HCT116 (cell line): ENCODE data around the gene CHRNB1. TPM values are rescaled to one million over a fixed set of nuclear protein-coding genes. Genes with fewer than 3 reads are reported as not detected.

Experiments
- ATAC-seq: fragments of 200-7000 bp; cut with Tn5 transposase; 2 replicates; pipeline ENCODE4 v1.9.1; 2020; ENCODE audit warnings: mild to moderate bottlenecking, moderate library complexity
- BruUV-seq: library from RNA; stranded (reverse); fragments of 400-500 nt; replicated peaks from 2 replicates; lab custom pipeline; 2021; lab: Mats Ljungman, UMichigan
- CTCF ChIA-PET: fragments of 300-600 bp; sonication (Branson Sonifier 250); formaldehyde crosslinking; loops from one replicate; lab custom pipeline; 2021; ENCODE audit warnings: antibody characterized with exemption; lab: Charles Lee
- POLR2A ChIA-PET: fragments of 300-600, 350-600 bp; sonication (Branson Sonifier 250); formaldehyde crosslinking; loops from one replicate; lab custom pipeline; 2021; ENCODE audit warnings: antibody characterized with exemption; lab: Charles Lee
- RAD21 ChIA-PET, 2 experiments: fragments of 300-600 bp; sonication (Branson Sonifier 250); formaldehyde crosslinking; loops; one replicate each; lab custom pipeline; 2023; ENCODE audit warnings: low total read pairs in 2 of 2; ENCODE audit not compliant: uncharacterized antibody in 2 of 2, unreplicated experiment in 2 of 2, low non-redundant PET in 1 of 2; lab: Charles Lee
- DNase-seq: peaks from one replicate; pipeline ENCODE4 v3.0.0-alpha.2; 2010; ENCODE audit warnings: low read depth, low spot score
- H2AFZ ChIP-seq: fragments of 200-600 bp; shearing (Covaris generic), sonication (generic); 2 replicates; pipeline ENCODE4 v1.6.1; 2017; ENCODE audit warnings: low read depth, mixed run types, mixed read lengths, antibody characterized with exemption, low read length; ENCODE audit not compliant: poor library complexity, severe bottlenecking
- H3K27ac ChIP-seq: 2 replicates; pipeline ENCODE4 v1.5.1; 2012; ENCODE audit warnings: low read depth, low read length
- H3K27me3 ChIP-seq: fragments of 200-600 bp; sonication (generic); 2 replicates; pipeline ENCODE4 v1.6.1; 2016; ENCODE audit warnings: mixed run types, low read length, mixed read lengths; ENCODE audit not compliant: insufficient read depth
- H3K36me3 ChIP-seq, 2 experiments: fragments of 200-500 bp in 1 of 2; fragments of 200-600 bp in 1 of 2; sonication (Bioruptor generic) in 1 of 2; sonication (generic) in 1 of 2; 2 replicates each; pipeline versions ENCODE4 v1.5.1 to v1.6.1; 2014 to 2016; ENCODE audit warnings: low read length in 2 of 2, inconsistent platforms in 1 of 2, mixed read lengths in 1 of 2, mixed run types in 1 of 2; ENCODE audit not compliant: insufficient read depth in 2 of 2, control insufficient read depth in 1 of 2
- H3K4me1 ChIP-seq, 2 experiments: fragments of 200-600 bp in 1 of 2; sonication (generic) in 1 of 2; 2 replicates each; pipeline versions ENCODE4 v1.5.1 to v1.6.1; 2012 to 2017; ENCODE audit warnings: low read length in 2 of 2, inconsistent platforms in 1 of 2, mild to moderate bottlenecking in 1 of 2, mixed read lengths in 1 of 2, mixed run types in 1 of 2, moderate library complexity in 1 of 2; ENCODE audit not compliant: insufficient read depth in 2 of 2, control insufficient read depth in 1 of 2
- H3K4me2 ChIP-seq: fragments of 200-600 bp; sonication (generic); 2 replicates; pipeline ENCODE4 v1.6.1; 2017; ENCODE audit warnings: mixed run types, low read length, mixed read lengths
- H3K4me3 ChIP-seq, 2 experiments: fragments of 200-600 bp in 1 of 2; sonication (generic) in 1 of 2; replicated peaks in 1 of 2; 2 replicates each; pipeline ENCODE4 v1.5.1; 2011 to 2016; ENCODE audit warnings: low read length in 2 of 2, control low read depth in 1 of 2, low read depth in 1 of 2, mild to moderate bottlenecking in 1 of 2, mixed read lengths in 1 of 2, mixed run types in 1 of 2
- H3K79me2 ChIP-seq: fragments of 200-600 bp; sonication (generic); 2 replicates; pipeline ENCODE4 v1.6.1; 2017; ENCODE audit warnings: mild to moderate bottlenecking, mixed run types, low read length, moderate library complexity, mixed read lengths; ENCODE audit not compliant: insufficient read depth
- H3K9ac ChIP-seq: fragments of 200-600 bp; sonication (generic); 2 replicates; pipeline ENCODE4 v1.6.1; 2016; ENCODE audit warnings: low read length, mixed read lengths
- H3K9me2 ChIP-seq: fragments of 200-600 bp; sonication (generic), shearing (Covaris generic); 2 replicates; pipeline ENCODE4 v1.6.1; 2017; ENCODE audit warnings: mixed run types, mild to moderate bottlenecking, moderate library complexity; ENCODE audit not compliant: insufficient read depth
- H3K9me3 ChIP-seq, 2 experiments: fragments of 200-500 bp in 1 of 2; fragments of 200-600 bp in 1 of 2; sonication (Bioruptor generic) in 1 of 2; sonication (generic) in 1 of 2; 2 replicates each; pipeline ENCODE4 v1.6.1; 2014 to 2017; ENCODE audit warnings: low read length in 2 of 2, mixed read lengths in 2 of 2, inconsistent platforms in 1 of 2, low read depth in 1 of 2, mild to moderate bottlenecking in 1 of 2, mixed run types in 1 of 2, moderate library complexity in 1 of 2; ENCODE audit not compliant: control insufficient read depth in 1 of 2, insufficient read depth in 1 of 2
- H4K20me1 ChIP-seq: fragments of 200-600 bp; sonication (generic), shearing (Covaris generic); 2 replicates; pipeline ENCODE4 v1.6.1; 2017; ENCODE audit warnings: mixed run types, mild to moderate bottlenecking, moderate library complexity; ENCODE audit not compliant: insufficient read depth
- EGR1 ChIP-seq: IDR thresholded peaks from 2 replicates; pipeline ENCODE4 v1.6.1; 2012; ENCODE audit warnings: low read depth
- ELF1 ChIP-seq: IDR thresholded peaks from 2 replicates; pipeline ENCODE4 v1.6.1; 2012; ENCODE audit warnings: low read depth, borderline replicate concordance
- EZH2phosphoT487 ChIP-seq: fragments of 200-600 bp; IDR thresholded peaks from 2 replicates; pipeline ENCODE4 v1.6.1; 2018; ENCODE audit warnings: antibody characterized with exemption, borderline replicate concordance
- FOSL1 ChIP-seq: IDR thresholded peaks from 2 replicates; pipeline ENCODE4 v1.6.1; 2012; ENCODE audit warnings: low read depth
- MAX ChIP-seq: IDR thresholded peaks from 2 replicates; pipeline ENCODE4 v1.6.1; 2012
- POLR2A ChIP-seq: IDR thresholded peaks from 2 replicates; pipeline ENCODE4 v1.7.0; 2011; ENCODE audit warnings: borderline replicate concordance; ENCODE audit not compliant: insufficient read depth, insufficient read length; ENCODE audit errors: extremely low read depth
- POLR2AphosphoS5 ChIP-seq: IDR thresholded peaks from 2 replicates; pipeline ENCODE4 v1.6.1; 2011; ENCODE audit warnings: mild to moderate bottlenecking, low read depth, low read length, moderate library complexity
- RAD21 ChIP-seq: IDR thresholded peaks from 2 replicates; pipeline ENCODE4 v1.6.1; 2012; ENCODE audit warnings: low read depth, mild to moderate bottlenecking
- SIN3A ChIP-seq: IDR thresholded peaks from 2 replicates; pipeline ENCODE4 v1.6.1; 2012; ENCODE audit warnings: low read depth
- SP1 ChIP-seq: IDR thresholded peaks from 2 replicates; pipeline ENCODE4 v1.6.1; 2012; ENCODE audit warnings: low read depth
- YY1 ChIP-seq: IDR thresholded peaks from 2 replicates; pipeline ENCODE4 v1.6.1; 2011; ENCODE audit warnings: low read length, low read depth, moderate library complexity, mild to moderate bottlenecking; ENCODE audit not compliant: insufficient replicate concordance; ENCODE audit errors: extremely low read depth
- ZBTB33 ChIP-seq: IDR thresholded peaks from 2 replicates; pipeline ENCODE4 v1.6.1; 2011; ENCODE audit warnings: mild to moderate bottlenecking, low read length, moderate library complexity; ENCODE audit not compliant: insufficient replicate concordance; ENCODE audit errors: extremely low read depth
- ZFX ChIP-seq: fragments of 450-650 bp; IDR thresholded peaks from 2 replicates; pipeline ENCODE4 v1.6.1; 2017
- intact Hi-C: fragments of 100-400 bp; cut with micrococcal nuclease; formaldehyde crosslinking; loops from 2 replicates; pipeline ENCODE4 v1.10.0; 2022
- total RNA-seq: library from RNA; stranded (reverse); gene quantifications from one replicate; pipeline ENCODE4 v1.2.1, GENCODE V29; 2021; ENCODE audit not compliant: unreplicated experiment

CHRNB1 gene
- total RNA-seq, 1 experiment from 2014 or later: 10.4 TPM

GRCh38 chr17:7403977-7404736 is 40.7 kb upstream of the CHRNB1 start, which contains the start of gene TMEM256:
TSS of gene TMEM256 (minus strand) at chr17:7404097. CDS start at chr17:7404084, 13 bp downstream.
- intact Hi-C loops: loop anchor here (1.0 kb wide), 1 partner anchor 31 kb away; the partner anchor contains the start of gene TMEM102
- peak within 1 kb of the TSS; percentile 61 to 83 for H3K4me3 ChIP-seq
- peak within 1 kb of the TSS; percentile 84 for H3K9ac ChIP-seq
- TF ChIP-seq YY1: peak; percentile 86
- no peak for TF ChIP-seq RAD21
- TF ChIP-seq ELF1: no peak
- no peak for TF ChIP-seq ZFX
- TF ChIP-seq SP1: peak; percentile 93
- no peak for TF ChIP-seq EZH2phosphoT487
- no peak for TF ChIP-seq EGR1
- TF ChIP-seq FOSL1: no peak
- no peak for TF ChIP-seq ZBTB33
- peak; percentile 87 for TF ChIP-seq POLR2A
- TF ChIP-seq MAX: no peak; the same call in 1 of the 2 replicates
- 0 out of 2 replicates have a peak, but pooled peaks have one; percentile 47 for TF ChIP-seq SIN3A
- peak; percentile 94 for TF ChIP-seq POLR2AphosphoS5
- DNase-seq: peak; percentile 98
- no peaks in the 10 kb centered on the region for H3K9me2 ChIP-seq
- peaks cover 33 to 48% of the 10 kb centered on the region in 2 experiments for H3K4me1 ChIP-seq
- peak within 1 kb of the TSS; percentile 70 for H3K27ac ChIP-seq
- H3K79me2 ChIP-seq: peaks cover 8% of the 10 kb centered on the region
- BruUV-seq: no TSS peak
- no peaks in the 10 kb centered on the region for H3K27me3 ChIP-seq
- CTCF ChIA-PET: interaction anchor here (0.6 to 1.4 kb wide), 9 partner anchors 10 to 438 kb away, joined by 3 to 20 read pairs (median 4); partner anchors contain the start of genes PLSCR3, TMEM102, TMEM95 and TNK1
- no peak within 1 kb of the TSS for H2AFZ ChIP-seq
- peak; percentile 88 for ATAC-seq
- H3K36me3 ChIP-seq: no peaks in the 10 kb centered on the region; a peak in 1 of 4 replicates
- H3K4me2 ChIP-seq: peak within 1 kb of the TSS; percentile 81
- POLR2A ChIA-PET: interaction anchor here (0.6 to 2.3 kb wide), 32 partner anchors 9 to 453 kb away, joined by 3 to 33 read pairs (median 4); partner anchors contain the start of genes ACAP1, MPDU1, NAA38 and NEURL4
- no peaks in the 10 kb centered on the region for H4K20me1 ChIP-seq
- RAD21 ChIA-PET: interaction anchor here (0.5 to 1.3 kb wide), 4 partner anchors 10 to 123 kb away, joined by 3 read pairs; partner anchors contain the start of genes NEURL4 (in 1 of the 2), PLSCR3 (in 1 of the 2) and SLC2A4 (in 1 of the 2)
- H3K9me3 ChIP-seq: no peaks in the 10 kb centered on the region
